ENCODE measurements around the gene SCYL2.
A peak's percentile ranks its signal among the peaks of the same experiment; 100 is the strongest.
"Not testable (repeated sequence)": the region's sequence is repeated elsewhere in the genome, so short reads cannot be mapped to it uniquely, and the experiment has no call there.

Gene SCYL2

DNA sequence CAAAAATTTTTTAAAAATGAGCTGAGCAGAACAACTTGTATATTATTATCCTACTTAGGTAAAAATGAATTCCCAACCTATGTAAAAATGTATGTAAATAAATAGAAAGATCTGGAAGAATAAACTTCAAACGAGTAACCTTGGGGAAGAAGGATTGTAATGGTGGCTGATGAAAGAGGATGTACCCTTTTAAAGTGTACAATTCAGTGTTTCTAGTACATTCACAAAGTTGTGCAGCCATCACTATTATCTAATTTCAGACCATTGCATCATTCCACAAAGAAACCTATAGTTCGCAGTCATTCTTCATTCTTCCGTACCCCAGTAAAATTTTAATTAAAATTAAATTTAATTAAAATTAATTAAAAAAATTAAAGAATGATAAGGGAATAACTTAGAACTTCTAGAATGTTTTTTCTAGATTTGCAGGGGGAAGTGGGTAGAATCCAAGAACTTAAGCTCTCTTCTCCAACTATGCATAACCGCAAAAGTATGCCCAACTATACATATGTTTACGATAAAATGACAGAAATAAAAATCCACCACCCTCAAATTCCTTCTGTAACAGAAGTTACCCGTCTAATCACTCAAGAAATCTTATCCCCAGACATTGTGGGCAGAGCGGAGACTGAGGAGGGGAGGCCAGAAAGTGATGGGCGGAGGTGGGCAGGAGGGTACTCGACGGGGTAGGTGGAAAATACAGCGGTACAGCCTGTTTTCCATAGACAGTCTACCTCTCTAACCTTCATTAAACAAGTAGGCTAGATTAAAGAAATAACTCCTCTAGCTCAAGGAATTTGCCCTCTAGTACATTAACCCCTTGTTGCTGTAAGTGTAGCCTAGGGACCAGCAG lies 1.0 kb upstream of the SCYL2 start:
- no peak for DNase-seq

GRCh38 chr12:100266585-100266834 lies 467 bp upstream of the SCYL2 start:
- DNase-seq: peak in 2 of 4 experiments; percentile 89 to 92

GRCh38 chr12:100267603-100268281 lies 765 bp downstream of the SCYL2 start:
- peak; percentile 4 to 31 (median 20) for DNase-seq

DNA sequence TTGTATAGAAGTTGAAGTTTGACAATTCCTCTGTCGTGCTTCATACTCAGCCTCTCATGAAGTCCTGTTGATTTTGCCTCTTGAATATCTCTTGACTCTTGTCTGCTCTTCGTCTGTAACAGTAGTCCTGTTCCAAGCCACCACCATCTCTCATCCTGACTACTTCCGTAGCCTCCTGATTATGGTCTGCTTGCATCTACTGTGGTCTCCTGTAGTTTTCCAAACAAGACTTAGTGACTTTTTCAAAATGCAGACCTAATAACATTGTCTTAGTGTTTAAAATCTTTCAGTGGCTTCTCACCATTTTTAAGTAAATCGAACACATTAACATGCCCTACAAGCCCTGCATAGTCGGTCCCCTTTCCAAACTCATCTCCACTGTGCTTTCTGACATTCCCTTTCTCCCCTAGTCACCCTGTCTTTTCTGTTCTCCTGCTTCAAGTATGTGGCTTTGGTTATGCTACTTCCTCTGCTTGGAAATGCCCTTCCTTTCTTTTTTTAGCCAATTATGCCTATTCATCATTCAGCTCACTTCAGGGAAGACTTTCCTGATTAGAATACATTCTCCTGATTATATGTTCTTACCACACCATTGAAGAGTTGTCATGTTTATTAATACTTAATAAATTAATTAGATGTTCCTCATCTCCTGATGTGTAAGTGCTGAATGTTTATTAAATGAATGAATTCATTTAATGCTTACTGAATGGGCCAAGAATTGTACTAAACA lies 2.0 kb downstream of the SCYL2 start:
- peak in 3 of 4 experiments; percentile 7 to 29 (median 21) for DNase-seq

GRCh38 chr12:100273782-100274181 lies 6.8 kb downstream of the SCYL2 start:
- no peak for DNase-seq

DNA sequence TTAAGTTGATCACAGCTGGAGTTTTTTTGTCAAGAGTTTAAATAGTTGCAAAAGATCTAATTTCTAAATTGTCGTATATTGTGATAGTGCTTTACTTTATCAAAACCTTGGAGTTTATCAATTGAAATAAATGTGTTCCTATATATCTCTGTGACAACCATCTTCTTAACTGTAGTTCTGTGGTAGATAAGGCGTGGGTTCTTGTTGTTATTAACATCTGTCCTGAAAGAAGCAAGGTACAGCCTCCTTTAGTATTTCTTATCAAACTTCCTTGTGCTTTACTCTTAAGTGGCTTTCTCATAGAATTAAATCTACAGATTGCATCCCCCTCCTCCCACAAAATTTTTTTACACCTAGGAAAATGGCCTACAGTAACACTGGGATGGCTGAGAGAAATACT lies 7.3 kb downstream of the SCYL2 start:
- no peak for DNase-seq

DNA sequence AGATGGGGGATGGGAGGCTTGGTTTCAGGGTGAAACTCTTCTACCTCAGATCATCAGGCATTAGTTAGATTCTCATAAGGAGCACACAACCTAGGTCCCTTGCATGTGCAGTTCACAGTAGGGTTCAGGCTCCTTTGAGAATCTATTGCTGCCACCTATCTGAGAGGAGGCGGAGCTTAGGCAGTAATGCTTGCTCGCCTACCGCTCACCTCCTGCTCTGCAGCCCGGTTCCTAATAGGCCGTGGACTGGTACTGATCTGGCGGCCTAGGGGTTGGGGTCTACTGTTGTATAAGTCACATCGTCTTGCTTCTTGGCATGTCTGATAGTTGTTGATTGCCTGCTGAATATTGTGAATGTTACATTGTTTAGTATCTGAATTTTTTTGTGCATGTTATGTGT lies 12.2 kb downstream of the SCYL2 start:
- no peak for DNase-seq

GRCh38 chr12:100279607-100280244 lies 12.7 kb downstream of the SCYL2 start:
- DNase-seq: no peak

DNA sequence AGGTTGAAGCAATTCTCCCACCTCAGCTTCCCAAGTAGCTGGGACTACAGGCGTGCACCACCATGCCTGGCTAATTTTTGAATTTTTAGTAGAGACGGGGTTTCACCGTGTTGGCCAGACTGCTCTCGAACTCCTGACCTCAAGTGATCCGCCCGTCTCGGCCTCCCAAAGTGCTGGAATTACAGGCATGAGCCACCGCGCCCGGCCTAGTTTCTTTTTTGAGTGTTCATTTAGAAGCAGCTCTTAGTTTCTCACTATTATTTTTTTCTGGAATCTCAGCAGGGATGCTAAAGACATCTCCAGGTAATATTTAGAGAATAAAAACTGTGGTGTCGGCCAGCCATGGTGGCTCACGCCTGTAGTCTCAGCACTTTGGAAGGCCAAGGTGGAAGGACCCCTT lies 17.6 kb downstream of the SCYL2 start:
- not testable (repeated sequence) for DNase-seq

DNA sequence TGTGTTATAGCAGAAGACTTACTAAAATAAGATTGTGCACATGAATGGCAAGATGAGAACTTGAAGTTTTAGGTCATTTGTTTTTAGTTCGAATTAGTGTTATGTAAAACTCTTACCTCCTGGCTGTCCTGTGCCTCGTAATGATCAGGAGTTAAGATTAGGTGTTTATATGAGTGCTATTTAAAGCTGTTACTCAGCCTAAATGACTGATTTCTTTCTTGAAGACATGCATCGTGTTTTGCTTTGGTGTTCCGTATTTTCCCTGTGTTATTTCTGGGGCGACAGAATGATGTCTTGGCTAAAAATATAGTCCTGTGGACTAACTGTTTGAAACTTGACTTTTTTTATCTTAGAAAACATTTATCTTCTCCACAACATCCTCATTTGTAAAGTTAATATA lies 22.1 kb downstream of the SCYL2 start:
- DNase-seq: no peak

DNA sequence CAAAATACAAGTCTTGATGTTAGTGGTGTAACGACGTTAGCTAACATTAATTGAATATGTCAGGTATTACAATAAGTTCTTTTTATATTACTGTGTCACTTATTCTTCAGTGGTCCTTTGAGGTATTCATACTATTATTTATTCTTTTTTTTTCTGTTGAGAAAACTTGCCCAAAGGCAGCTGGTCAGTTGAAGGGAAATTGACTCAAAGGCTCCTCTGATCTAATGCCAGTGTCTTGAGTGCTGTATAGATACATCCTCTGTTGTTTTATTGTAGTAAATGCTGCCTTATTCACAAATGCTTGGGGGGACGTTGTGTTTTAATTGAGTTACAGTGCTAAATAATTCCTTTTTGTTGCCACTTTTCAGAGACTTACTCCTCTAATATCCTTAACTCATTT lies 23.0 kb downstream of the SCYL2 start:
- DNase-seq: no peak

GRCh38 chr12:100293017-100293416 lies 26.0 kb downstream of the SCYL2 start:
- DNase-seq: no peak

- not testable (repeated sequence) for DNase-seq
Measured at GRCh38 chr12:100294366-100294765, 27.4 kb downstream of the SCYL2 start.

- DNase-seq: no peak
Measured at GRCh38 chr12:100295764-100296555, 29.0 kb downstream of the SCYL2 start.

GRCh38 chr12:100302081-100302480 lies 35.1 kb downstream of the SCYL2 start:
- DNase-seq: no peak

- no peak for DNase-seq
Measured at GRCh38 chr12:100303831-100304230, 36.9 kb downstream of the SCYL2 start.

DNA sequence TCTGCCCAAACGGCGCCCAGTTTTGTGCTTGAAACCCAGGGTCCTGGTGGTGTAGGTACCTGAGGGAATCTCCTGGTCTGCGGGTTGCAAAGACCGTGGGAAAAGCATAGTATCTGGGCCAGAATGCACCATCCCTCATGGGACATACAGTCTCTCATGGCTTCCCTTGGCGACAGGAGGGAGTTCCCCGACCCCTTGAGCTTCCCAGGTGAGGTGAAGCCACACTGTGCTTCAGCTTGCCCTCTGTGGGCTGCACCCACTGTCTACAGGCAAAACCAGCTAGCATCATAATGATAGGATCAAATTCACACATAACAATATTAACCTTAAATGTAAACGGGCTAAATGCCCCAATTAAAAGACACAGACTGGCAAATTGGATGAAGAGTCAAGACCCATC lies 37.4 kb downstream of the SCYL2 start:
- not testable (repeated sequence) for DNase-seq

DNA sequence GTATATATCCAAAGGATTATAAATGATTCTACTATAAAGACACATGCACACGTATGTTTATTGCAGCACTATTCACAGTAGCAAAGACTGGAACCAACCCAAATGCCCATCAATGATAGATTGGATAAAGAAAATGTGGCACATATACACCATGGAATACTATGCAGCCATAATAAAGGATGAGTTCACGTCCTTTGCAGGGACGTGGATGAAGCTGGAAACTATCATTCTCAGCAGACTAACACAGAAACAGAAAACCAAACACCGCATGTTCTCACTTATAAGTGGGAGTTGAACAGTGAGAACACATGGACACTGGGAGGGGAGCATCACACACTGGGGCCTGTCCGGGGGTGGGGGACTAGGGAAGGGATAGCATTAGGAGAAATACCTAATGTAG lies 41.2 kb downstream of the SCYL2 start:
- not testable (repeated sequence) for DNase-seq

- no peak for DNase-seq
Measured at GRCh38 chr12:100311317-100311716, 44.3 kb downstream of the SCYL2 start.

GRCh38 chr12:100317371-100317770 lies 50.4 kb downstream of the SCYL2 start:
- no peak for DNase-seq

GRCh38 chr12:100324498-100324897 lies 57.5 kb downstream of the SCYL2 start:
- DNase-seq: no peak

DNA sequence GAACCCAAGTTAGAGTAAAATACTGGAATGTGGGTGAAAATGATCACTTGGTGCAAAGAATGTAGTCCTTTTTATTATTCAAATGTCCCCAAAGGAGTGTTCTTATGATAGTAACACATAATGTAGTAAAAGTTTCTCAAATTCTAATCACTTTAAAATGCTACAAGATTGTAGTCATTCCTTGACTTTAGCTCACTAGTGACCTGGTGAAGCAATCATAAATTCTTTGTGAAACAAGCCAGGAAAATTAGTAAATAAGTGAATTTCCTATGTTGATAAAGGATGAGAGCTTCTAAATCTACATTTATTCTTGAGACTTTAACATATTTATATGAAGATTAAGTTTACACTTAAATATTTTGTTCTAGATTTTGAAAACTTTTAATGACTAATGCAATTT lies 59.2 kb downstream of the SCYL2 start:
- DNase-seq: no peak

All from suppressor macrophage (primary cell).